Esophagus squamous epithelium (tissue), 4 donors: ENCODE results near the gene BSDC1.

Experiments
- CTCF ChIP-seq, 6 experiments: fragments of 450-650 bp in 4 of 6; fragments of 200-600 bp in 2 of 6; sonication (generic) in 2 of 6; IDR thresholded peaks; one replicate each; pipeline ENCODE4 v1.5.1; 2016 to 2019; ENCODE audit warnings: antibody characterized with exemption in 6 of 6, mild to moderate bottlenecking in 4 of 6, moderate library complexity in 4 of 6
- POLR2A ChIP-seq, 4 donors: fragments of 450-650 bp; IDR thresholded peaks; one replicate each; pipeline ENCODE4 v1.6.1; 2017; ENCODE audit warnings: antibody characterized with exemption in 4 of 4, mild to moderate bottlenecking in 4 of 4, moderate library complexity in 3 of 4

- TF ChIP-seq CTCF (IDR thresholded peaks at IDR 0.05) (no peak), POLR2A (IDR thresholded peaks at IDR 0.05) (no peak)
Measured at GRCh38 chr1:32353431-32353830, 40.8 kb downstream of the BSDC1 start.
